Gastroesophageal sphincter (tissue), 4 donors: Measurements from ENCODE around the gene OR4D5. TPM values are rescaled to one million over a fixed set of nuclear protein-coding genes. Genes with fewer than 3 reads are reported as not detected.

Source experiments
- ATAC-seq: fragments of 150-250 bp; one replicate; pipeline ENCODE4 v1.9.1; 2016; ENCODE audit warnings: mild to moderate bottlenecking, moderate library complexity
- H3K27ac ChIP-seq, 4 donors: fragments of 200-600 bp; sonication (generic) in 3 of 4; 1 replicate in 3 of 4; 2 replicates in 1 of 4; pipeline ENCODE4 v1.5.1; 2016 to 2019
- H3K27me3 ChIP-seq: fragments of 200-600 bp; sonication (generic); one replicate; pipeline ENCODE4 v1.5.1; 2019
- H3K36me3 ChIP-seq, 2 donors: fragments of 200-600 bp; sonication (generic); one replicate each; pipeline ENCODE4 v1.5.1; 2019; ENCODE audit warnings: control low read depth in 1 of 2
- H3K4me1 ChIP-seq, 3 donors: fragments of 200-600 bp; sonication (generic); 1 replicate in 2 of 3; 2 replicates in 1 of 3; pipeline ENCODE4 v1.5.1; 2016 to 2019; ENCODE audit warnings: control low read depth in 2 of 3
- H3K4me3 ChIP-seq, 2 donors: fragments of 200-600 bp; sonication (generic); one replicate each; pipeline ENCODE4 v1.5.1; 2019; ENCODE audit warnings: mild to moderate bottlenecking in 1 of 2, moderate library complexity in 1 of 2
- H3K9me3 ChIP-seq, 3 donors: fragments of 200-600 bp; sonication (generic); one replicate each; pipeline ENCODE4 v1.5.1; 2017 to 2019; ENCODE audit warnings: control low read depth in 2 of 3
- CTCF ChIP-seq, 4 experiments: fragments of 200-600 bp in 2 of 4; fragments of 450-650 bp in 2 of 4; sonication (generic) in 1 of 4; IDR thresholded peaks; one replicate each; pipeline ENCODE4 v1.5.1; 2017 to 2019; ENCODE audit warnings: antibody characterized with exemption in 4 of 4, mild to moderate bottlenecking in 2 of 4, moderate library complexity in 2 of 4
- EP300 ChIP-seq: sonication (generic); formaldehyde crosslinking; IDR thresholded peaks from one replicate; pipeline ENCODE4 v1.6.1; 2017; ENCODE audit warnings: antibody characterized with exemption, mild to moderate bottlenecking
- POLR2A ChIP-seq, 2 donors: fragments of 450-650 bp; IDR thresholded peaks; one replicate each; pipeline ENCODE4 v1.6.1; 2017; ENCODE audit warnings: antibody characterized with exemption in 2 of 2, mild to moderate bottlenecking in 2 of 2, moderate library complexity in 1 of 2
- POLR2AphosphoS5 ChIP-seq: sonication (generic); formaldehyde crosslinking; IDR thresholded peaks from one replicate; pipeline ENCODE4 v1.6.1; 2017; ENCODE audit warnings: antibody characterized with exemption
- WGBS, 2 donors: methylation state at CpG; one replicate each; pipeline ENCODE4 v1.1.5; 2018; ENCODE audit warnings: low coverage in 1 of 2; 5-methylcytosine and 5-hydroxymethylcytosine counted together
- total RNA-seq, 4 donors: library from RNA; depleted of rRNA; stranded (reverse); fragments of >200 nt; gene quantifications; one replicate each; pipeline ENCODE4 v1.1.0, GENCODE V29; 2016

Gene OR4D5
- total RNA-seq, 4 donors from 2014 or later = not detected

GRCh38 chr11:123943738-123944137 lies 4.3 kb downstream of the OR4D5 start, which contains the start of gene OR6T1:
Gene OR6T1 (minus strand): TSS chr11:123943838. CDS start chr11:123943838, 0 bp downstream.
- Histone ChIP-seq H3K4me1 (no peaks in the 10 kb centered on the region), H3K9me3 (no peaks in the 10 kb centered on the region), H3K27ac (no peak within 1 kb of the TSS), H3K4me3 (no peak within 1 kb of the TSS), H3K36me3 (no peaks in the 10 kb centered on the region), H3K27me3 (no peaks in the 10 kb centered on the region)
- TF ChIP-seq EP300 (no peak), POLR2A (IDR thresholded peaks at IDR 0.05) (no peak), POLR2AphosphoS5 (no peak), CTCF (IDR thresholded peaks at IDR 0.05) (no peak)
- no peak for ATAC-seq
- WGBS, 2 donors = 69 to 79% methylated on average over 3 of the region's 3 CpGs

GRCh38 chr11:123945132-123945531 lies 5.7 kb downstream of the OR4D5 start:
- 18 to 67% methylated on average over 1 of the region's 1 CpG for WGBS, 2 donors
- H3K36me3 ChIP-seq = no peaks in the 10 kb centered on the region
- H3K4me1 ChIP-seq = no peaks in the 10 kb centered on the region
- ATAC-seq = no peak
- TF ChIP-seq CTCF (IDR thresholded peaks at IDR 0.05) (no peak), POLR2AphosphoS5 (no peak), EP300 (no peak), POLR2A (IDR thresholded peaks at IDR 0.05) (no peak)
- no peaks in the 10 kb centered on the region for H3K9me3 ChIP-seq
- no peak overlapping the region for H3K27ac ChIP-seq
- H3K27me3 ChIP-seq = no peaks in the 10 kb centered on the region
- H3K4me3 ChIP-seq = no peak overlapping the region

- no peaks in the 10 kb centered on the region for H3K4me1 ChIP-seq
- no peaks in the 10 kb centered on the region for H3K27me3 ChIP-seq
- H3K9me3 ChIP-seq = peaks cover 0 to 17% (median 0%) of the 10 kb centered on the region in 3 donors
- H3K36me3 ChIP-seq = no peaks in the 10 kb centered on the region
- H3K4me3 ChIP-seq = no peak overlapping the region
- ATAC-seq = no peak
- no peak for TF ChIP-seq POLR2AphosphoS5
- TF ChIP-seq POLR2A (IDR thresholded peaks at IDR 0.05) = no peak
- no peak for TF ChIP-seq CTCF (IDR thresholded peaks at IDR 0.05)
- TF ChIP-seq EP300 = no peak
- no peak overlapping the region for H3K27ac ChIP-seq
These were observed 17.3 kb downstream of the OR4D5 start for GRCh38 chr11:123956752-123957151.

GRCh38 chr11:123973816-123974215 lies 34.4 kb downstream of the OR4D5 start:
- Histone ChIP-seq H3K36me3 (no peaks in the 10 kb centered on the region), H3K27me3 (no peaks in the 10 kb centered on the region), H3K9me3 (no peaks in the 10 kb centered on the region), H3K4me1 (no peaks in the 10 kb centered on the region), H3K4me3 (no peak overlapping the region), H3K27ac (no peak overlapping the region)
- TF ChIP-seq POLR2A (IDR thresholded peaks at IDR 0.05) (no peak), CTCF (IDR thresholded peaks at IDR 0.05) (no peak), POLR2AphosphoS5 (no peak), EP300 (no peak)
- WGBS, 2 donors = 40 to 75% methylated on average over 1 of the region's 1 CpG
- ATAC-seq = no peak

GRCh38 chr11:123976770-123977560 lies 37.5 kb downstream of the OR4D5 start:
- WGBS, 2 donors = 76 to 86% methylated on average over 9 to 17 of the region's 18 CpGs
- H3K36me3 ChIP-seq = no peaks in the 10 kb centered on the region
- no peak overlapping the region for H3K4me3 ChIP-seq
- no peaks in the 10 kb centered on the region for H3K4me1 ChIP-seq
- H3K27ac ChIP-seq = no peak overlapping the region
- no peak for ATAC-seq
- H3K27me3 ChIP-seq = no peaks in the 10 kb centered on the region
- no peaks in the 10 kb centered on the region for H3K9me3 ChIP-seq
- TF ChIP-seq POLR2AphosphoS5 (no peak), POLR2A (IDR thresholded peaks at IDR 0.05) (no peak), CTCF (IDR thresholded peaks at IDR 0.05) (no peak), EP300 (no peak)
